NB4 (cell line): ENCODE results near the gene WNK1.

Source experiments
- CTCF ChIP-seq: IDR thresholded peaks from one replicate; pipeline ENCODE4 v1.5.1; 2012; ENCODE audit warnings: low read depth, low read length
- MAX ChIP-seq: IDR thresholded peaks from 2 replicates; pipeline ENCODE4 v1.6.1; 2011; ENCODE audit warnings: low read depth, low read length
- POLR2A ChIP-seq: IDR thresholded peaks from 2 replicates; pipeline ENCODE4 v1.6.1; 2011; ENCODE audit warnings: mild to moderate bottlenecking; ENCODE audit not compliant: insufficient read length; ENCODE audit errors: extremely low read depth

GRCh38 chr12:725076-725475 lies 27.3 kb upstream of the WNK1 start:
- TF ChIP-seq POLR2A (no peak), CTCF (no peak), MAX (no peak)
